Right lobe of liver (tissue), 6 donors: ENCODE data around the gene GPS1. TPM values are rescaled to one million over a fixed set of nuclear protein-coding genes. Genes with fewer than 3 reads are reported as not detected.
"Not testable (repeated sequence)": the region's sequence is repeated elsewhere in the genome, so short reads cannot be mapped to it uniquely, and the experiment has no call there.

ENCODE experiments used
- ATAC-seq, 4 donors: fragments of 200-7000 bp; cut with Tn5 transposase; one replicate each; pipeline ENCODE4 v1.9.1; 2020; ENCODE audit warnings: mild to moderate bottlenecking in 4 of 4, moderate library complexity in 4 of 4
- DNase-seq, 3 donors: peaks; one replicate each; pipeline ENCODE4 v3.0.0-alpha.2; 2020
- H3K27ac ChIP-seq, 3 donors: fragments of 200-600 bp; one replicate each; pipeline ENCODE4 v1.8.0; 2022
- H3K27me3 ChIP-seq, 2 donors: fragments of 200-600 bp; one replicate each; pipeline ENCODE4 v1.8.0; 2022
- H3K36me3 ChIP-seq, 4 donors: fragments of 200-600 bp; sonication (generic) in 1 of 4; one replicate each; pipeline versions ENCODE4 v1.5.1 to v1.8.0; 2017 to 2022; ENCODE audit warnings: control low read depth in 1 of 4
- H3K4me1 ChIP-seq, 4 donors: fragments of 200-600 bp; sonication (generic) in 1 of 4; one replicate each; pipeline versions ENCODE4 v1.5.1 to v1.8.0; 2017 to 2022; ENCODE audit warnings: control low read depth in 1 of 4
- H3K4me3 ChIP-seq, 3 donors: fragments of 200-600 bp; one replicate each; pipeline ENCODE4 v1.8.0; 2022
- H3K9me3 ChIP-seq, 4 donors: fragments of 200-600 bp; sonication (generic) in 1 of 4; one replicate each; pipeline versions ENCODE4 v1.5.1 to v1.8.0; 2017 to 2022; ENCODE audit warnings: control low read depth in 1 of 4
- CTCF ChIP-seq, 4 donors: fragments of 200-600 bp in 3 of 4; fragments of 450-650 bp in 1 of 4; IDR thresholded peaks; one replicate each; pipeline versions ENCODE4 v1.5.1 to v1.8.0; 2016 to 2022; ENCODE audit warnings: antibody characterized with exemption in 4 of 4, mild to moderate bottlenecking in 2 of 4
- POLR2A ChIP-seq: fragments of 450-650 bp; IDR thresholded peaks from one replicate; pipeline ENCODE4 v1.6.1; 2017; ENCODE audit warnings: antibody characterized with exemption, mild to moderate bottlenecking
- WGBS: methylation state at CpG from one replicate; pipeline ENCODE4 v1.1.6; 2018; ENCODE audit warnings: low coverage, low lambda C conversion rate; ENCODE audit not compliant: insufficient coverage; ENCODE audit errors: missing lambda C conversion rate; 5-methylcytosine and 5-hydroxymethylcytosine counted together
- intact Hi-C, 2 donors: fragments of 100-400 bp; cut with DNase I; formaldehyde crosslinking; loops; one replicate each; pipeline versions ENCODE4 v1.11.2 to v1.14.1; 2022
- total RNA-seq, 6 experiments: library from RNA; depleted of rRNA in 2 of 6; stranded (reverse); fragments of >200 nt in 2 of 6; fragmentation: NEBNext Ultra II Directional in 3 of 6; extraction: Animal tissue kit (Norgen Biotek cat#: 25700) in 3 of 6; gene quantifications; one replicate each; pipeline versions ENCODE4 v1.1.0 to v1.2.4, GENCODE V29; 2016 to 2023
- donor health status: DM: no; HTN: yes; CAD: no.
- donor health status: DM: no; HTN: no; CAD: no.
- donor health status: DM: no; HTN: no; CAD: no.
- donor health status: DM: no; HTN: yes; CAD: no.
- donor health status: DM: no; HTN: yes; CAD: no.

Gene GPS1
- total RNA-seq, 6 experiments from 2014 or later, result 46.5 to 93.5 (median 62.1) TPM

GRCh38 chr17:82035956-82036633, 15.6 kb upstream of the GPS1 start:
- DNase-seq, result peak in 1 of 3 donors; percentile 67
- 42% methylated on average over 6 of the region's 20 CpGs for WGBS
- Histone ChIP-seq H3K27ac (peak overlapping the region in 1 of 3 donors; percentile 89), H3K36me3 (peaks cover 0 to 16% (median 0%) of the 10 kb centered on the region in 4 donors), H3K4me3 (peak overlapping the region; percentile 68 to 97 (median 81)), H3K4me1 (peaks cover 0 to 50% (median 15%) of the 10 kb centered on the region in 4 donors), H3K9me3 (no peaks in the 10 kb centered on the region), H3K27me3 (no peaks in the 10 kb centered on the region)
- TF ChIP-seq POLR2A, result no peak
- TF ChIP-seq CTCF (IDR thresholded peaks at IDR 0.05), result no peak
- intact Hi-C loops, result loop anchor here (10.0 kb wide), 2 partner anchors 49 to 59 kb away; partner anchors contain the start of gene FASN (in 1 of the 2)
- ATAC-seq, result peak in 1 of 4 donors; percentile 3

DNA sequence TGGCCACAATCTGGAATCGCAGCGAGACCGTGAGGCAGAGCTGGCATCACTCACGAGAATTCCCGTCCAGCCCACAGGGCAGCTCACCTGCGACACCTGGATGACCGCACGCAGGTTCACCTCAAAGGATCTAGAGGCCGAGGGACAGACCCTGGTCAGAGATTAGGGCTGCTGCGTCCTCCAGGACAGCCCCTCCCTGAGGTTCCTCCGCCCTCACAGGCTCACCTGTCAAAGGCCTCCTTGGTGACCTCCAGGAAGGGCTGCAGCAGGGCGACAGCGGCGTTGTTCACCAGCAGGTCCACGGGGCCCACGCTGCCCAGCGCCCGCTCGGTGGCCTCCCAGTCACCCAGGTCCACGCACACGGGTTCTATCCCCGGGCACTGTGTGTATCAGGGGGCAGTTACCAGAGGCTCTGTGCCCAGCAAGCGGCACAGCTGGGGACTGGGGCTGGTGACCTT, 15.0 kb upstream of the GPS1 start:
- ATAC-seq (no peak), DNase-seq (no peak)
- Histone ChIP-seq H3K27me3 (no peaks in the 10 kb centered on the region), H3K9me3 (no peaks in the 10 kb centered on the region), H3K36me3 (peaks cover 0 to 16% (median 0%) of the 10 kb centered on the region in 4 donors), H3K27ac (peak overlapping the region; percentile 84 to 89 (median 89)), H3K4me3 (peak overlapping the region; percentile 68 to 97 (median 81)), H3K4me1 (peaks cover 0 to 52% (median 18%) of the 10 kb centered on the region in 4 donors)
- no CpG with 5 or more reads among the region's 23 CpGs for WGBS
- TF ChIP-seq POLR2A, result no peak
- TF ChIP-seq CTCF (IDR thresholded peaks at IDR 0.05), result no peak
- intact Hi-C loops, result loop anchor here (10.0 kb wide), 2 partner anchors 48 to 58 kb away; partner anchors contain the start of gene FASN (in 1 of the 2)

- DNase-seq, result peak; percentile 98 to 99 (median 99)
- Histone ChIP-seq H3K27ac (peak within 1 kb of the TSS; percentile 84 to 89 (median 89)), H3K36me3 (peaks cover 0 to 16% (median 0%) of the 10 kb centered on the region in 4 donors), H3K27me3 (no peaks in the 10 kb centered on the region), H3K4me1 (peaks cover 0 to 48% (median 16%) of the 10 kb centered on the region in 4 donors), H3K9me3 (no peaks in the 10 kb centered on the region), H3K4me3 (peak within 1 kb of the TSS; percentile 68 to 97 (median 81))
- peak; percentile 78 to 88 (median 81) for ATAC-seq
- TF ChIP-seq CTCF (IDR thresholded peaks at IDR 0.05) (peak; percentile 66 to 92 (median 79)), POLR2A (peak; percentile 99)
- intact Hi-C loops, result loop anchor here (10.0 kb wide), 2 partner anchors 48 to 58 kb away; partner anchors contain the start of gene FASN (in 1 of the 2)
- whole genome bisulfite sequencing, result under 1% methylated on average over 38 of the region's 92 CpGs
Measured at GRCh38 chr17:82037092-82037888, 14.4 kb upstream of the GPS1 start, which contains the start of gene DCXR. TSS of gene DCXR (minus strand) at chr17:82037697. CDS start at chr17:82037682, 15 bp downstream.

DNA sequence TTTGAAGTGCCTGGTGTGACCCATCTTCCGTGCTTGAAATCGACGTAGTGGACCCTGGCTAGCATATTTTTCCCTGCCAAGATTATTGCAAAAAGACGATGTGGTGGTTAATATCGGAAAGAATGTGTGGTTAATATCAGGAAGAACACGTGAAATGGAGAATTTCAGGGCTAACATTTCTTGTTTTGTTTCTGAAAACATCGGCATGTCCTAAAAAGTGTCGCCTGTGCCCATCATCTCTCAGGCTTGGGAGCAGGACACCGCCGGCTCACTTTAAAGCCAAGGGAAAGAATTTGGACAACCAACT, 13.9 kb upstream of the GPS1 start:
- DNase-seq, result no peak
- H3K36me3 ChIP-seq, result peaks cover 0 to 16% (median 0%) of the 10 kb centered on the region in 4 donors
- H3K27ac ChIP-seq, result peak overlapping the region in 2 of 3 donors; percentile 56 to 89
- ATAC-seq, result no peak
- no peaks in the 10 kb centered on the region for H3K27me3 ChIP-seq
- WGBS, result 4% methylated on average over 10 of the region's 10 CpGs
- peak overlapping the region in 2 of 3 donors; percentile 29 to 81 for H3K4me3 ChIP-seq
- TF ChIP-seq CTCF (IDR thresholded peaks at IDR 0.05) (no peak), POLR2A (no peak)
- no peaks in the 10 kb centered on the region for H3K9me3 ChIP-seq
- intact Hi-C loops, result loop anchor here (10.0 kb wide), 2 partner anchors 47 to 57 kb away; partner anchors contain the start of gene FASN (in 1 of the 2)
- H3K4me1 ChIP-seq, result peaks cover 0 to 47% (median 16%) of the 10 kb centered on the region in 4 donors

DNA sequence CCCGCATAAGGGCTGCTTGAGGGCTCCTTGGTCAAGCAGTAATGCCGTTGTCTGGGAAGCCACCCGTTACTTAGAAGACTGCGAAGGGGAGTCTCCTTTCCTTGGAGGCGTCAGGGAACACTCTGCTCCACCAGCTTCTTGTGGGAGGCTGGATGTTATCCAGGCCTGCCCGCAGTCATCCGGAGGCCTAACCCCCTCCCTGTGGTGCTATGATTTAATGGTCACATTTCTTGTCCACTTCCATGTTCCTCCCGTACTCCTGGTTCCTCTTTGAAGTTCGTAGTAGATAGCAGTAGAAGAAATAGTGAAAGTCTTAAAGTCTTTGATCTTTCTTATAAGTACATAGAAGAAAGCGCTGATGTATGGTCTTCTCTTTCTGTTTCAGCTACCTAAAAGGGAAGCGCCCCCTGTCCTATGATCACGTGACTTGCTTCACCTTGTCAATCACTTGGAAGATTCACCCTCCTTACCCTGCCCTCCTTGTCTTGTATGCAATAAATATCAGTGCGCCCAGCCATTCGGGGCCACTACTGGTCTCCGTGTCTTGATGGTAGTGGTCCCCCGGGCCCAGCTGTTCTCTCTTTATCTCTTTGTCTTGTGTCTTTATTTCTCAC, 12.8 kb upstream of the GPS1 start:
- H3K9me3 ChIP-seq, H3K4me3 ChIP-seq, H3K27me3 ChIP-seq, ATAC-seq, DNase-seq: not testable (repeated sequence)
- intact Hi-C loops, result loop anchor here (10.0 kb wide), 2 partner anchors 46 to 56 kb away; partner anchors contain the start of gene FASN (in 1 of the 2)
- H3K36me3 ChIP-seq, result peaks cover 0 to 16% (median 0%) of the 10 kb centered on the region in 4 donors
- WGBS, result 73% methylated on average over 11 of the region's 16 CpGs
- H3K4me1 ChIP-seq, result peaks cover 0 to 47% (median 16%) of the 10 kb centered on the region in 4 donors
- H3K27ac ChIP-seq, result peak overlapping the region in 2 of 3 donors; percentile 64 to 89
